NCI-H1105 (cell line): Measurements from ENCODE around the gene SLC35F3.
"Not testable (repeated sequence)": the region's sequence is repeated elsewhere in the genome, so short reads cannot be mapped to it uniquely, and the experiment has no call there.

Source experiments
- DNase-seq: peaks from one replicate; lab custom pipeline; 2025; lab: John Stamatoyannopoulos, UW

The SLC35F3 gene

GRCh38 chr1:234222561-234223280 is 318.2 kb downstream of the SLC35F3 start:
- no peak for DNase-seq

- DNase-seq = no peak
Observed at GRCh38 chr1:234226113-234226818, 321.8 kb downstream of the SLC35F3 start.

DNA sequence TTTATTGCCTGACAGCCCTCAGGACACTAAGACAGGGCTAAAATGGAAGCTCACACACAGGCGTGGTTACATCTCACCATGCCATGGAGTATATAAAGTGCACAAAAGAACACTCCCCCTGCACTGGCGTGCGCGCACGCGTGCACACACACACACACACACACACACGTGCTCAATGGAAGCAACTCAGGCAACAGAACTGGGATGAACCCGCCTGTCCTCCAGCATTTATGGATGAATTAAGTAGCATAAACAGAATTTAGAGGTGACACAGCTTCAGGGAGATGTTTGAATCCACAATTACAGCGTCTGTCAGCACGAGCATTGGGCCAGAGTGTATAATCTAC is 322.3 kb downstream of the SLC35F3 start:
- no peak for DNase-seq

DNA sequence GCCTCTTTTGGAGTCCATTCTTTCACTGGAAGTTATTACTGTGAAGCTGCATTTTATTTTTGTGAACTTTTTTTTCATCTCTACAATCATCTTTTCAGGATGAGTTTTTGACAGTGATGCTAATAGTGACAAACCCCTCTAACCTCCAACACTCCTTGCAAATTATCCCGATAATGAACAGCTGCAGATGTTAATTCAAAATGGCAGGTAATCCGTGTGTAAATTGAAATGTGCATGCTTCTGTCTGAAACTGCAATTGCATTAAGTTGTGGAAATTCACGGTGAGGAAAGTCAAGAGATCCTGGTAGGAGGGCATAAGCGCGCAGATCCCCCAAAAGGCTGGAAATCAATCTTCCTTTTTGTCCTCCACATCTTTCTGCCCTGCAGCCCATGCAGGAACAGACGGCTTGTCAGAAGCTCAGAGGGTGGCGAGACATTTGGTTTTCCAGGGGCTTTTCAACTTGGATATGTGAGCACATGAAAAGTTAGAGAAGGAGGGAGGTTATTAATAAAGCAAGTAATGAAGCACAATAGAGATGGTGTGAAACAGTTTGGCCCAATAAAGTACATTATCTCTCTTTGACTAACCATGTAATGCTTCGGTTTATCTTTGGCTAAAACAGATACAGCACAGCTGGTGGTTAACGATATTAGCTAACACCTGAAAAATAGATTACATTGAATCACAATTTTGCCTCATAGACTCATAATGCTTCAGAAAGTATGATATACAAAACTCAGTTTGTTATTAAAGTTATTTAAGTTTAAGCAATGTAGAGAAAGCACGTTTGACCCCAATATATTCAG is 325.3 kb downstream of the SLC35F3 start:
- no peak for DNase-seq

DNA sequence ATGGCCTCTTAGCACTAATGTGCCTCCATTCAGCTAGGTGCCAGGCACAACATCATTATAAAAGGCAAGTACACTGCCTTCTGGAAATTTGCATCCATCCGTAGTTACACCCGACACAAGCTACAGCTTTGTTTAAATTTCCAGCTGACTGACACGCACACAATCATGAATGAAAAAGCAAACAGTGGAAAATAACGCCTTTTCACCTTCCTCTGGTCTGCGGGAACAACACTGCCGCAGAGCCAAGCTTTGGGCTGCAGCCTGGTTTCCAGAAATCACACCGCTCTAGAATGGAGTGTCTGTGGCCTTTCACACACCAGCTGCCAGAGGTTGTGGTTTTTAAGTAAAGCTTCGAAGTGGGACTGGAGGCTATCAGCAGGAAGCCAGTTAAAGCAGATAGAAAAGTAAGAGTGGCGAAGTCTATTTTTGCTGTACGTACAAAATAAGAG is 326.0 kb downstream of the SLC35F3 start:
- DNase-seq = no peak

DNA sequence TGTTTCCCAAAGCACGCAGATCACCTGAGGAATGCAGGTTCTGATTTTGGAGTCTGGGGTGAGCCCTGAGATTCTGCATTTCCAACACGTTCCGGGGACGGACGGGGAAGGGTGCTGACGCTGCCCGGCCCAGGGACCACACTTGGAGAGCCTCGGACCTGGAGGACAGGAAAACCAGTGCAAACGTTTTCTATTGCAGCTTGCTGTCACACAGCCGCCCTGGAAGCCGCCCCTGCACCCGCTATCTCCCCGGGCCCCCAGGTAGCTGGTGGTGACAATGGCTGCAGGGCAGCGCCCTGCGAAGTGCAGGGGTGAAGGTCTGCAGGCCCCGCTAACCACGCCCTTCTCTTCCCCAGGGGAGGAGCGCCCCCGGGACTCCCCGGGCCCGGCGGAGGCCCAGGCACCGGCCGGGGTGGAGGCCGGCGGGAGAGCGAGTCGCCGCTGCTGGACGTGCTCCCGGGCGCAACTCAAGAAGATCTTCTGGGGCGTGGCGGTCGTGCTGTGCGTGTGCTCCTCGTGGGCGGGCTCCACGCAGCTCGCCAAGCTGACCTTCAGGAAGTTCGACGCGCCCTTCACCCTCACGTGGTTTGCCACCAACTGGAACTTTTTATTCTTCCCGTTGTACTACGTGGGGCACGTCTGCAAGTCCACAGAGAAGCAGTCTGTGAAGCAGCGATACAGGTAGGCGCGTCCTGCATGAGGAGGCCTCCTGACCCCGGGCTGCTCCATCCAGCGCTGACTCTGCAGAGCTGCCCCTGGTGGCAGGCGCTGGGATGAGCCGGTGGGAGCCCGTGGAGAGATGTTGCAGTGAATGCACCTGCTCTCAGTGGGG is 326.8 kb downstream of the SLC35F3 start:
- DNase-seq = no peak

GRCh38 chr1:234231893-234232276 is 327.4 kb downstream of the SLC35F3 start:
- DNase-seq = no peak

GRCh38 chr1:234234199-234234598 is 329.7 kb downstream of the SLC35F3 start:
- no peak for DNase-seq

GRCh38 chr1:234235434-234235881 is 331.0 kb downstream of the SLC35F3 start:
- no peak for DNase-seq

DNA sequence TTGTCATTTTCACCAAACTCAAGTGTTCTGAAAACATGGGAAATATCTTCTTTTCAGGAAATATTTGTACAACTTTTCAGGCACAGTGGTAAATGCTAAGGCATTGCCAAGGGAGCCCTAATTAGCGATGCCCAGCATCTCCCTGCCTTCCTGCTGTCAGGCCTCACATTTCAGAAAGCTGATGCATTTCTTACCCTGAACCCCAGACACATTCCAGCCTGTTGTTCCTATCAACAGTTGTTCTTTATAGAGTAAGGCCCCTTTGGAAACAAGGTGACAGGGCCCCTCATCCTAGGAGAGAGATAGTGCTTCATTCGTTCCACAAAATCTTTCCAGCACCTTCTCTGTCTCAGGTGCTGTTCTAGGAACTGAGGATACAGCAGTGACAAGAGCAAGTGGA is 332.9 kb downstream of the SLC35F3 start:
- no peak for DNase-seq

DNA sequence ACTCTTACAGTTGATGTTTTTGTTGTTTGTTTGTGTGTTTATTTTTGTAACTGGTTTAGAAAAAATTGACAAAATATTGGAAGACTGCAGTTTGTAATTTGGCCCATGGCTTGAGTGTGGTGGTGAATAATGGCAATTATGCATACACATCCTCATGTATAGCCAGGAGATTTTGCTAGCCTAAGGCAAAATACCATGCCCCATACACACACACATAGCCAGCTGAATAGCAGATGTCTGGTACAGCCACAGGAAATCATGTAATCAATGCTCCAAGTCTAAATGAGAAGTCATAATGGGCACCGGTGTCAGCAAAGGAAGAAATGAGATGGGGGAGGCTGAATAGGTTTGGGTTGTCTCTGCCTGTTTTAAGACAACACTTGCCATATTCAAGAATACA is 333.6 kb downstream of the SLC35F3 start:
- DNase-seq = no peak

DNA sequence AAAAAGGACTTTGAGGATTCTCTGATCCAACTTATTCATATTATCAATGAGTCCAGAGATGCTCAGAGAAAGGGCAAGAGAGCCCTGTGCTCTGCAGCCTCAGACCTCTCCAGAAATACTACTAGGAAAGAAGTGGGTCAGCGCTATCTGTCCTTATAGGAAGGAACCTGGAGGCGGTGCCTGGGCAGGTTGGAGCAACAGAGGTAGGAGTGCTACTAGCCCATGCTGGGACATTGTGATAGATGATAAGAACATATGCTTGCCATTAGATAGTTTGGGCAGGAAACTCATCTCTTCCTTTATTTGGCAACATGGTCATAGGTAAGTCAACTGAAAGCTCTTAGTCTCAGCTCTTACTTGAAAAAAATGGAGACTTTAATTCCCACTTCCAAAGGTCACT is 335.0 kb downstream of the SLC35F3 start:
- no peak for DNase-seq

DNA sequence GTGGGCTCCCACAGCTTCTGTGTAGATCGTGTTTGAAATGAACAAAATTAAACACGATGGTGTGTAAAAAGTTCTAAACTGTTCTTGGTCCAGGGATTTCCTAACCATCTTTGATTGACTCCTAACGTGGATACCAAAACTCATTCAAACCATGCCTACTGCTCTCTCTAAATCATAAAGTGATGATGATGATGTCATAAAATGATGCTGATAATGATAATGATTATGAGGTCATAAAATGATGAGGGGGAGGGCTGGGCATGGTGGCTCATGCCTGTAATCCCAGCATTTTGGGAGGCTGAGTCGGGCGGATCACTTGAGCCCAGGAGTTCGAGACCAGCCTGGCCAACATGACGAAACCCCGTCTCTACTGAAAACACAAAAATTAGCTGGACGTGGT is 335.5 kb downstream of the SLC35F3 start:
- no peak for DNase-seq

DNA sequence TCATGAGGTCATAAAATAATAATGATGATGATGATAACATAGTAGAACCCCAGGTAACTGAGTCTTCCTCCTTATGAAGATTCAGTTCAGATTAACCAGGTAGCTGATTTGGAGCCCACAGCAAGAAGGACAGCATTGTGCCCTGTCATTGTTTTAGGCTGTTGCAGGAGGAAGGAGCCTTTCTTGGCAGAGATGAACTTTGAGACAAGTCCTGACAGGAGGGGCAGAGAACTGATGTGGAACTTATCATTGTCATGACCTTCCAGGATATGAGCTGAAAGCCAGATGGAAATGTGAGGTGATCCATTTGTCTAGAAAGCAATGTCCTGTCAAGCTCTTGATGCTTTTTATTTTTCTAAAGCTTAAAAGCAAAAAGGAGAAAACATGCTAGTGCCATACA is 336.2 kb downstream of the SLC35F3 start:
- no peak for DNase-seq

- no peak for DNase-seq
Observed at GRCh38 chr1:234241941-234242490, 337.5 kb downstream of the SLC35F3 start.

DNA sequence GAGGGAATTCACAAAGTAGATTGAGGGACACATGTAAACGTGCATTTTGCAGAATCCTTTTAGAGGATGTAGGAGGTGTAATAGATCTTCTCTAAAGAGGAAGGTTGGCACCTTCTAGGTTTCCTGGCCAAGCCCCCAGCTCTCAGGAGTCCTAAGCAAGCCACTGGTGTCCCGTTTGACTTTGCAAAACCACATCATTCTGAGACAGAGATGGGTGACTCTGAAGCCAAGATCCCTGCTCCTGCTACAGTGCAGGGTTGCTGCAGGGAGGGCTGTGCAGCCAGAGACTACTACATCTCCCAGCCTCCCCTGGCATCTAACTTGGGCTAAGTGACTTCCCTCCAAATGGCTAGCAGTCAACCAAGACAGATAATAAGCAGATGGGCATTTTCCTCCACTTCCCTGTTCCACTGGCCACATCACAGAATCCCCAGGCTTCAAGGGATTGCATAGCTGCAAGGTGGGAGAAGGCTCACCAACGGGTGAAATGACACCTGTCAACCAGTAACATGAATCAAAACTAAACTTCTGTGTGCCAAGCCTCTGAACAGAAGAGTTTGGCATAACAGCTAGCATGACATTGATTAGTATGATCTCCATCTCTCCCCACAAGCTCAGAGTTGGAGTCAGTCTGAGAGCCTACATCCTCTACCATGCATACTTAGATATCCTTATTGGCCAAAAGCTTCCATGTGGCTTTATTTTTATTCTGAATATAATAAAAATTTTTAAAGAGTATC is 339.2 kb downstream of the SLC35F3 start:
- no peak for DNase-seq

- no peak for DNase-seq
Observed at GRCh38 chr1:234244482-234244881, 340.0 kb downstream of the SLC35F3 start.

DNA sequence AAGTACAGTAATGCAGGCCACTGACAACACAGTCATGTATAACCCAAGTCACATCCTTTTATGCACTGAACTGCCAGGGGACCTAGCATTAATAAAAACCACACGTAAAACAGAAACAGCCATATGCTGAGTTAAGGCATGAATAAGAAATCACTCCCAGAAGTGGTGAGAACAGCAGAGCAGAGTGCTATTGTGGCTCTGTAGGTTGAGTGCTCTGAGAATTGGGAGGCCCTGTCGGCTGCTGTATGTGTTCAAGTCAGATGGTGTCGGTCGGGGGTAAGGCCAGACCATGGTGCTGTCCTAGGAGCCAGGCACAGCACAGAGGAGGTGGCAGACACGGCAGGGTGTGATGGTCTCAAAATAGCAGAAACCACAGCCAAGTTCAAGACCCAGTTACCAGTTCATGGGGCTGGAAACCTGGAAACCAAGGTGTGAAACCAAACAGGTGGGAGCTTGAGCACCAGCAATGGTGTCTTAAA is 342.2 kb downstream of the SLC35F3 start:
- DNase-seq = no peak

GRCh38 chr1:234247746-234248145 is 343.3 kb downstream of the SLC35F3 start:
- not testable (repeated sequence) for DNase-seq

GRCh38 chr1:234250747-234251146 is 346.3 kb downstream of the SLC35F3 start:
- no peak for DNase-seq

DNA sequence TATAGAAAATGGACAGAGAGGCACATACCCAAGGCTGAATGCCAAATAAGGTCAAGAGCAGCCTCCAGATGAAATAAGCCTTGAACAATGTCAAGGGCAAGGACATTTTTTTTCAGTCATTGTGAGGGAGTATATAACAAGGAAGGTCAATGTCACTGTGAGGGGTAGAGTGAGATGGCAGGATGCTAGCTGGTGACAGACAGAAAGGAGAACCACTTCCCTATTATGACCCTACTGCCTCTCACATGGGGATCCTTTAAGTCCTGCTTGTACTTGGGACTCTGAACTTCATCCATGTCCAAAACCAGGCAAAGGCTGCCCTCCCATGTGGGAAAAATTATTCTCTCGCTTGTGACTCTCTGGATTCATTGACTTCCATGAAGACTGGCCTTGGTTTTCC is 349.3 kb downstream of the SLC35F3 start:
- DNase-seq = no peak
